Adipocyte (in vitro differentiated cells): ENCODE results near the gene COPRS.
A peak's percentile ranks its signal among the peaks of the same experiment; 100 is the strongest.

ENCODE experiments used
- DNase-seq: peaks from one replicate; pipeline ENCODE4 v3.0.0-alpha.2; 2015; ENCODE audit warnings: low read depth
- H3K27me3 ChIP-seq: replicated peaks from 2 replicates; pipeline ENCODE4 v1.7.0; 2013; ENCODE audit warnings: mild to moderate bottlenecking, low read length, moderate library complexity; ENCODE audit not compliant: control insufficient read depth, insufficient read depth
- H3K36me3 ChIP-seq: 2 replicates; pipeline ENCODE4 v1.7.0; 2013; ENCODE audit warnings: low read length, mild to moderate bottlenecking, moderate library complexity; ENCODE audit not compliant: control insufficient read depth, insufficient read depth, severe bottlenecking
- H3K4me1 ChIP-seq: 2 replicates; pipeline ENCODE4 v1.7.0; 2013; ENCODE audit warnings: mild to moderate bottlenecking, low read length, moderate library complexity; ENCODE audit not compliant: control insufficient read depth, insufficient read depth
- H3K4me3 ChIP-seq: 2 replicates; pipeline ENCODE4 v1.7.0; 2013; ENCODE audit warnings: mild to moderate bottlenecking, low read length, moderate library complexity
- H3K9ac ChIP-seq: 2 replicates; pipeline ENCODE4 v1.7.0; 2013; ENCODE audit warnings: mild to moderate bottlenecking, low read length, moderate library complexity
- H3K9me3 ChIP-seq: 2 replicates; pipeline ENCODE4 v1.7.0; 2013; ENCODE audit warnings: mild to moderate bottlenecking, low read length, moderate library complexity; ENCODE audit not compliant: control insufficient read depth

The COPRS gene

DNA sequence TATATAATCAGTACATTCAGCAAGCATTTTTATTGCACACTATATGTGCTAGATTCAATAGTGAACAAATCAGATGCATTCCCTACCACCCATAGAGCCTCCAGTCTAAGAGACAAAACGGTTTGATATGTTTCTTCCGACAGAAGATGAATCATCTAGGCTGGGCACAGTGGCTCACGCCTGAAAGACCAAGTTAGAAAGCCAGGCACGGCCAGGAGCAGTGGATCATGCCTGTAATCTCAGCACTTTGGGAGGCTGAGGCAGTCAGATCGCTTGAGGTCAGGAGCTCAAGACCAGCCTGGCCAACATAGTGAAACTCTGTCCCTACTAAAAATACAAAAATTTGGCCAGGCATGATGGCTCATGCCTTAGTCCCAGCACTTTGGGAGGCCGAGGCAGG lies 18.3 kb upstream of the COPRS start:
- Histone ChIP-seq H3K4me3 (no peak overlapping the region), H3K27me3 (no peaks in the 10 kb centered on the region), H3K9me3 (no peaks in the 10 kb centered on the region), H3K4me1 (peaks cover 6% of the 10 kb centered on the region), H3K36me3 (peaks cover 93% of the 10 kb centered on the region), H3K9ac (no peak overlapping the region)
- DNase-seq = no peak

GRCh38 chr17:31875081-31875480 lies 16.0 kb upstream of the COPRS start:
- no peaks in the 10 kb centered on the region for H3K9me3 ChIP-seq
- DNase-seq = no peak
- H3K4me1 ChIP-seq = peaks cover 6% of the 10 kb centered on the region
- no peak overlapping the region for H3K9ac ChIP-seq
- H3K36me3 ChIP-seq = peaks cover 90% of the 10 kb centered on the region
- H3K27me3 ChIP-seq = no peaks in the 10 kb centered on the region
- H3K4me3 ChIP-seq = no peak overlapping the region

DNA sequence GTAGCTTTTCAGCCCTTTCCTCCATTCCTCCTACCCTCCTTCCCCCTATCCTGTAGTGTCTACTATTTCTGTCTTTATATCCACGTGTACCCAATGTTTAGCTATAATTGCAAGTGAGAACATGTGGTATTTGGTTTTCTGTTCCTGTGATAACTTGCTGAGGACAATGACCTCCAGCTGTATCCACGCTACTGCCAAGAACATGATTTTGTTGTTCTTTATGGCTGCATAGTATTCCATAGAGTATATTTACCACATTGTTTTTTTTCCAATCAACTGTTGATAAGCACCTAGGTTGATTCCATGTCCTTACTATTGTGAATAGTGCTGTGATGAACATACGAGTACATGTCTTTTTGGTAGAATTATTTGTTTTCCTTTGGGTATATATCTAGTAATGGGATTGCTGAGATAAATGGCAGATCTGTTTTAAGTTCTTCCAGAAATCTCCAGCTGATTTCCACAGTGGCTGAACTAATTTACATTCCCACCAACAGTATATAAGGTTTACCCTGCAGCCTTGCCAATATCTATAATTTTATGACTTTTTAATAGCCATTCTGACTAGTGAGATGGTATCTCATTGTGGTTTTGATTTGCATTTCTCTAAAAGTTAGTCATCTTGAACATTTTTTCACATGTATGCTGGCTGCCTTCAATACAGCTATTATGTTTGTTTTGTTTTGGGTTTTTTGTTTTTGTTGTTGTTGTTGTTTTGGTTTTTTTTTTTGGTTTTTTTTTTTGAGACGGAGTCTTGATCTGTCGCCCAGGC lies 10.9 kb upstream of the COPRS start:
- H3K9me3 ChIP-seq = no peaks in the 10 kb centered on the region
- H3K4me1 ChIP-seq = no peaks in the 10 kb centered on the region
- H3K9ac ChIP-seq = no peak overlapping the region
- H3K36me3 ChIP-seq = peaks cover 82% of the 10 kb centered on the region
- DNase-seq = peak; percentile 9
- H3K4me3 ChIP-seq = no peak overlapping the region
- H3K27me3 ChIP-seq = no peaks in the 10 kb centered on the region

DNA sequence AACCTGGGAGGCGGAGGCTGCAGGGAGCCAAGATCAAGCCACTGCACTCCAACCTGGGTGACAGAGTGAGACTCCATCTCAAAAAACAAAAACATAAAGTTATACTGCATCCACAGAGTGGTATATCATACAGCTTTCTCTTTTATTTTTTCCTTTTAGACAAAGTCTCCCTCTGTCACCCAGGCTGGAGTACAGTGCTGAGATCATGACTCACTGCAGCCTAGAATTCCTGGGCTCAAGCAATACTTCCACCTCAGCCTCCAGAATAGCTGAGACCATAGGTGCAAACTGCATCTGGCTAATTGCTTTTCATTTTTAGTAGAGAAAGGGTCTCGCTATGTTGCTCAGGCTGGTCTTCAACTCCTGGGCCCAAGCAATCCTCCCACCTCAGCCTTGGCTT lies 10.0 kb upstream of the COPRS start:
- no peaks in the 10 kb centered on the region for H3K4me1 ChIP-seq
- H3K4me3 ChIP-seq = no peak overlapping the region
- H3K9me3 ChIP-seq = no peaks in the 10 kb centered on the region
- DNase-seq = peak; percentile 11
- H3K36me3 ChIP-seq = peaks cover 82% of the 10 kb centered on the region
- H3K27me3 ChIP-seq = no peaks in the 10 kb centered on the region
- H3K9ac ChIP-seq = no peak overlapping the region

DNA sequence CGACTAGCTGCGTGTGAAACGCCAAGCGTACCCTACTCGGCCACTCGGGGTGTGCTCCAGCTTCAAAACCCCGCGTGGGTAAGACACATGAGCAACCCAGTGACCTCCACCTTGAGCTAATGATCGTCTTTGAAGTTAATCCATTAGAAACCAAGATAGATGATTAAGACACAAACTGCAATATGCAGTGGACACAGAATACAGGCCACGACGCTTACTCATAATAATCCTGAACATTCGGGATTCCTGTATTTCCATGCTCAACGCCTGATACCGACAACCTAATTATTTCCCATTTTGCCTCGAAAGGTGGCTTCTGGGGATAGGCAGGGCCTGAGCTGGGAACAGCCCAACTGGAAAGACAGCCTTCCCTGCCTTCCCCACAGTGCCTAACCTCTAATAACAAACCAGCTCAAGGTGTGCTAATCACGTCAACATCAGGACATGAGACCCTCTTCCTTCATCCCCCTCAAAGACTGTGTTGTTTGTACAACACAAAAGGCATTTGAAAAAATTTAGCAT lies 504 bp upstream of the COPRS start:
- peaks cover 34% of the 10 kb centered on the region for H3K36me3 ChIP-seq
- DNase-seq = no peak

GRCh38 chr17:31857920-31858641 lies 963 bp downstream of the COPRS start:
- peaks cover 25% of the 10 kb centered on the region for H3K4me1 ChIP-seq

More for the DNA sequence above, 504 bp upstream of the COPRS start:
- Histone ChIP-seq H3K4me3 (peak overlapping the region; percentile 76), H3K4me1 (peaks cover 25% of the 10 kb centered on the region), H3K9me3 (no peaks in the 10 kb centered on the region), H3K9ac (peak overlapping the region; percentile 7), H3K27me3 (no peaks in the 10 kb centered on the region)

GRCh38 chr17:31856750-31857149 lies 2.3 kb downstream of the COPRS start:
- peaks cover 17% of the 10 kb centered on the region for H3K36me3 ChIP-seq
- H3K4me3 ChIP-seq = no peak overlapping the region

More at GRCh38 chr17:31857920-31858641, 963 bp downstream of the COPRS start:
- H3K4me3 ChIP-seq = peak overlapping the region; percentile 93
- H3K36me3 ChIP-seq = peaks cover 19% of the 10 kb centered on the region
- no peaks in the 10 kb centered on the region for H3K9me3 ChIP-seq
- DNase-seq = no peak
- peak overlapping the region; percentile 86 for H3K9ac ChIP-seq
- H3K27me3 ChIP-seq = no peaks in the 10 kb centered on the region

DNA sequence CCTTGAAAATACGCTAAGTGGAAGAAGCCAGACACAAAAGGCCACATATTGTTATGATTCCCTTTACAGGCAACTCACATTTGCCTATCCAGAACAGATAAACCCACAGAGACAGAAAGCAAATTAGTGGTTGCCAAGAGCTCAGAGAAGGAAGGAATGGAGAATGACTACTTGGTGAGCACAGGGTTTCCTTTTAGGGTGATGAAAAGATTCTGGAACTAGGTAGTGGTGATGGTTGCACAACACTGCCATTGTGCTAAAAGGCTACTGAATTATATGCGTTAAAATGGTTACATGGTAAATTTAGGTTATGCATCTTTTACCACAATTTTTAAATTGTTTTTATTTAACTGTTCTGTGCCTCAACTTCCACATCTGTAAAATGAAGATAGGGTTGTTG lies 4.4 kb downstream of the COPRS start:
- H3K9me3 ChIP-seq = no peaks in the 10 kb centered on the region
- H3K4me1 ChIP-seq = peaks cover 23% of the 10 kb centered on the region
- H3K27me3 ChIP-seq = no peaks in the 10 kb centered on the region
- DNase-seq = no peak
- peaks cover 23% of the 10 kb centered on the region for H3K36me3 ChIP-seq
- H3K4me3 ChIP-seq = no peak overlapping the region
- no peak overlapping the region for H3K9ac ChIP-seq

More at GRCh38 chr17:31856750-31857149, 2.3 kb downstream of the COPRS start:
- Histone ChIP-seq H3K9ac (no peak overlapping the region), H3K9me3 (no peaks in the 10 kb centered on the region), H3K4me1 (peaks cover 25% of the 10 kb centered on the region), H3K27me3 (no peaks in the 10 kb centered on the region)
- peak; percentile 27 for DNase-seq

DNA sequence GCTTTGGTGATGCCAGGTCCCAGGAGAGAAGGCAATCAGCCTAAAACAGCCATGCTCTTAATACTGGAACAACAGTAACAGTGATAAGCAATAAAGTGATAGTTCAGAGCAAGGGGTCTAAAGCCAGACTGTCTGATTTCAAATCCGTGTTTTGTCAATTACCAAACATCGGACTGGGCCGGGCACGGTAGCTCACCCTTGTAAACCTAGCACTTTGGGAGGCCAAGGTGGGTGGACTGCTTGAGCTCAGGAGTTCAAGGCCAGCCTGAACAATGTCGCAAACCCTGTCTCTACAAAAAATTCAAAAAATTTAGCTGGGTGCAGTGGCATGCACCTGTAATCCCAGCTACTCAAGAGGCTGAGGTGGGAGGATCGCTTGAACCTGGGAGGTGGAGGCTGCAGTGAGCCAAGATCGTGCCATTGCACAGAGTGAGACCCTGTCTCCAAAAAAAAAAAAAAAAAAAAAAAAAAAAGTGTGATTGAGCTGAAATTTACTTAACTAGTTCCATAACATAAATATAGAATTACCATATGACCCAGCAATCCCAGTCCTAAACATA lies 5.1 kb downstream of the COPRS start:
- Histone ChIP-seq H3K27me3 (no peaks in the 10 kb centered on the region), H3K4me1 (peaks cover 19% of the 10 kb centered on the region), H3K9me3 (no peaks in the 10 kb centered on the region), H3K4me3 (no peak overlapping the region), H3K36me3 (peaks cover 23% of the 10 kb centered on the region), H3K9ac (no peak overlapping the region)
- no peak for DNase-seq

DNA sequence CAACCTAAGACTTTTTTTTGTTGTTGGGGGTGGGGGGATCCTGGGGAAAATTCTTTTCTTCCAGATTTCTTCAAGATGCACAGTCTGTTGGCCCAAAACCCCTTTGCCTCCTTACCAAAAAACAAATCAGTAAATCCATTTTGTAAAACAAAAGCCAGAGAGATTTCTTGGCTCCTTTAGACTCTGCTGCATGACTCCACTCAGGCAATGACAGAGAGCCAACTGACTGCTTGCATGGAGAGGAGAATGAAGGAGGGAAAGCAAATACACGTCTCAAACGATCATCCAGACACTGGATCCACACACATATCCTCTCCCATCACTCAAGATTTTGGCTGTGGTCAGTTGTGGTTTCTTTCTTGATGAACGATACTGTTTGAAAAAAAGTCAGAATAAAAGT lies 13.8 kb downstream of the COPRS start:
- no peak overlapping the region for H3K4me3 ChIP-seq
- no peak overlapping the region for H3K9ac ChIP-seq
- DNase-seq = no peak
- no peaks in the 10 kb centered on the region for H3K36me3 ChIP-seq
- H3K4me1 ChIP-seq = peaks cover 23% of the 10 kb centered on the region
- H3K27me3 ChIP-seq = no peaks in the 10 kb centered on the region
- H3K9me3 ChIP-seq = no peaks in the 10 kb centered on the region

GRCh38 chr17:31843070-31843745 lies 15.8 kb downstream of the COPRS start:
- Histone ChIP-seq H3K4me3 (peak overlapping the region; percentile 62), H3K9ac (peak overlapping the region; percentile 66), H3K9me3 (no peaks in the 10 kb centered on the region), H3K4me1 (peaks cover 23% of the 10 kb centered on the region), H3K27me3 (no peaks in the 10 kb centered on the region), H3K36me3 (no peaks in the 10 kb centered on the region)
- peak; percentile 78 for DNase-seq
